ENCODE results near the gene COL4A3. TPM values are rescaled to one million over a fixed set of nuclear protein-coding genes. Genes with fewer than 3 reads are reported as not detected.

COL4A3 gene
- polyA plus RNA-seq, 1 donor (not counting 4 experiments of a cell fraction or from before 2014, with no cell fraction given): not detected

DNA sequence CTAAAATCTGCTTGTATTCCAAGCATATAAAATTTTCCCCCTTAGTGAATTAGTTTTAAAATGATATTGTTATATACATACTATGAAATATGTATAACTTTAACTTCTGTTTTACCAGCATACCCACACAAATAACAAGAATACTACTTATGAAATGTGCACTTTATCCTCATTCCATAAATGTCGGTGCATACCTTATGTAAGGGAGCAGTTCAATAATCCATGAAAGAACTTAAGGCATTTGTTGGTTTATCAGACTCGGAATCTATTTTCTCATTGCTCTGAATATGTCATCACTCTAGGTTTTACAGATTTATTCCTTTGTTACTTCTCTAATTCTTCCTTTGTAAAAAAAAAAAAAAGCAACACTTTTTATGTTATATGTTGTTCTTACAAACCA is 148.2 kb downstream of the COL4A3 start:
- dilution Hi-C loops (cut with MboI; ENCODE audit: extremely low pct_ligation_motif_present, low sequenced_read_pairs): no loop called here
- H3K9me1 ChIP-seq (ENCODE audit: control insufficient read depth, extremely low read depth, insufficient read depth, low read length): no peaks in the 10 kb centered on the region
- no peak for DNase-seq (ENCODE audit: low read depth, low spot score)

DNA sequence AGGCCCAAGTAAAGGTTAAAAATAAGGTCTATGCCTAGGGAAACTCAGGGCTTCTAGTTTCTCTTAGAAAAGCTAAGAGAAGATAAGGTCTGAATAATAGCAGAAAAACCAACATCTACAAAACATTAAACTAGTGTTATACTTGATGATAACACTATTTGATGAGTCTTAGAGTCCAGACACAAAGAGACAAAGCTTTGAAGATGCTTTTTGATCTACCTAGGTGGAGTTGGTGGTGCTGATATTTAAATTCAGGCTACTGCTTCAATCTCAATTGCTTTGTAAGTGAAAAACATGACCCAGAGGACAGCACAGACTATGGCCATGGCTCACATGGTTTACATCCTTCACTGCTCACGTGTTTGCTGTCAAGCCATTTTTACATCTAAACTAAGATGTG is 148.9 kb downstream of the COL4A3 start:
- H3K27me3 ChIP-seq (ENCODE audit: control insufficient read depth, extremely low read depth, insufficient read depth, low read length): no peaks in the 10 kb centered on the region
- DNase-seq (ENCODE audit: low read depth, low spot score) (no peak), FAIRE-seq (no peak)
- dilution Hi-C loops (cut with MboI; ENCODE audit: extremely low pct_ligation_motif_present, low sequenced_read_pairs): no loop called here
- no peak overlapping the region for H3K4me2 ChIP-seq (ENCODE audit: control insufficient read depth, extremely low read depth, insufficient read depth, low read depth, low read length)
- H2AFZ ChIP-seq (ENCODE audit: control insufficient read depth, low read length): no peak overlapping the region
- TF ChIP-seq, protein P1, sequence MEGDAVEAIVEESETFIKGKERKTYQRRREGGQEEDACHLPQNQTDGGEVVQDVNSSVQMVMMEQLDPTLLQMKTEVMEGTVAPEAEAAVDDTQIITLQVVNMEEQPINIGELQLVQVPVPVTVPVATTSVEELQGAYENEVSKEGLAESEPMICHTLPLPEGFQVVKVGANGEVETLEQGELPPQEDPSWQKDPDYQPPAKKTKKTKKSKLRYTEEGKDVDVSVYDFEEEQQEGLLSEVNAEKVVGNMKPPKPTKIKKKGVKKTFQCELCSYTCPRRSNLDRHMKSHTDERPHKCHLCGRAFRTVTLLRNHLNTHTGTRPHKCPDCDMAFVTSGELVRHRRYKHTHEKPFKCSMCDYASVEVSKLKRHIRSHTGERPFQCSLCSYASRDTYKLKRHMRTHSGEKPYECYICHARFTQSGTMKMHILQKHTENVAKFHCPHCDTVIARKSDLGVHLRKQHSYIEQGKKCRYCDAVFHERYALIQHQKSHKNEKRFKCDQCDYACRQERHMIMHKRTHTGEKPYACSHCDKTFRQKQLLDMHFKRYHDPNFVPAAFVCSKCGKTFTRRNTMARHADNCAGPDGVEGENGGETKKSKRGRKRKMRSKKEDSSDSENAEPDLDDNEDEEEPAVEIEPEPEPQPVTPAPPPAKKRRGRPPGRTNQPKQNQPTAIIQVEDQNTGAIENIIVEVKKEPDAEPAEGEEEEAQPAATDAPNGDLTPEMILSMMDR (optimal IDR thresholded peaks at IDR 0.05 in 1 of 3, IDR thresholded peaks at IDR 0.05 in 1 of 3, conservative IDR thresholded peaks at IDR 0.05 in 1 of 3; ENCODE audit: extremely low read depth in 1 of 3, insufficient read depth in 2 of 3, low read length in 3 of 3): no peak
- TF ChIP-seq EZH2 (IDR thresholded peaks at IDR 0.05; ENCODE audit: low read length): no peak
- H3K4me1 ChIP-seq (ENCODE audit: control insufficient read depth, extremely low read depth, insufficient read depth, low read length): no peaks in the 10 kb centered on the region
- H3K4me3 ChIP-seq (ENCODE audit: control insufficient read depth in 2 of 3, extremely low read depth in 1 of 3, insufficient read depth in 2 of 3, low read depth in 1 of 3, low read length in 3 of 3): no peak overlapping the region
- H3K9me1 ChIP-seq (ENCODE audit: control insufficient read depth, extremely low read depth, insufficient read depth, low read length): no peaks in the 10 kb centered on the region
- H4K20me1 ChIP-seq (ENCODE audit: control insufficient read depth, extremely low read depth, insufficient read depth, low read length): no peaks in the 10 kb centered on the region
- no peak overlapping the region for H3K27ac ChIP-seq (ENCODE audit: control insufficient read depth, insufficient read depth, low read length)
- no peak overlapping the region for H3K9ac ChIP-seq (ENCODE audit: control insufficient read depth, extremely low read depth, insufficient read depth, low read length)
- no peaks in the 10 kb centered on the region for H3K36me3 ChIP-seq (ENCODE audit: control insufficient read depth in 2 of 2, extremely low read depth in 1 of 2, insufficient read depth in 2 of 2, low read length in 2 of 2)
- no peaks in the 10 kb centered on the region for H3K9me3 ChIP-seq (ENCODE audit: control insufficient read depth, low read depth, low read length)
- no peaks in the 10 kb centered on the region for H3K79me2 ChIP-seq (ENCODE audit: control insufficient read depth, insufficient read depth, low read length)

More for the DNA sequence above, 148.2 kb downstream of the COL4A3 start:
- Histone ChIP-seq H3K4me1 (ENCODE audit: control insufficient read depth, extremely low read depth, insufficient read depth, low read length) (no peaks in the 10 kb centered on the region), H3K4me3 (ENCODE audit: control insufficient read depth in 2 of 3, extremely low read depth in 1 of 3, insufficient read depth in 2 of 3, low read depth in 1 of 3, low read length in 3 of 3) (no peak overlapping the region), H3K27ac (ENCODE audit: control insufficient read depth, insufficient read depth, low read length) (no peak overlapping the region), H3K9me3 (ENCODE audit: control insufficient read depth, low read depth, low read length) (no peaks in the 10 kb centered on the region), H3K36me3 (ENCODE audit: control insufficient read depth in 2 of 2, extremely low read depth in 1 of 2, insufficient read depth in 2 of 2, low read length in 2 of 2) (no peaks in the 10 kb centered on the region), H4K20me1 (ENCODE audit: control insufficient read depth, extremely low read depth, insufficient read depth, low read length) (no peaks in the 10 kb centered on the region), H2AFZ (ENCODE audit: control insufficient read depth, low read length) (no peak overlapping the region), H3K27me3 (ENCODE audit: control insufficient read depth, extremely low read depth, insufficient read depth, low read length) (no peaks in the 10 kb centered on the region), H3K9ac (ENCODE audit: control insufficient read depth, extremely low read depth, insufficient read depth, low read length) (no peak overlapping the region), H3K4me2 (ENCODE audit: control insufficient read depth, extremely low read depth, insufficient read depth, low read depth, low read length) (no peak overlapping the region), H3K79me2 (ENCODE audit: control insufficient read depth, insufficient read depth, low read length) (no peaks in the 10 kb centered on the region)
- TF ChIP-seq, protein P1 (optimal IDR thresholded peaks at IDR 0.05 in 1 of 3, IDR thresholded peaks at IDR 0.05 in 1 of 3, conservative IDR thresholded peaks at IDR 0.05 in 1 of 3; ENCODE audit: extremely low read depth in 1 of 3, insufficient read depth in 2 of 3, low read length in 3 of 3): no peak
- TF ChIP-seq EZH2 (IDR thresholded peaks at IDR 0.05; ENCODE audit: low read length): no peak
- no peak for FAIRE-seq

Measured in keratinocyte (primary cell).